Activated gamma-delta T cell treated with Interleukin-2 at 50 U/mL for 16 hours (primary cell): ENCODE results near the gene IPO11.

Experiments
- DNase-seq: peaks from one replicate; pipeline ENCODE4 v3.0.0-alpha.2; 2020

Gene IPO11

GRCh38 chr5:62412549-62413329 lies at the start of gene IPO11:
IPO11 (plus strand) TSS chr5:62412763; CDS start chr5:62437280, 24,517 bp downstream.
- DNase-seq, result peak; percentile 98

GRCh38 chr5:62369039-62369438 lies 43.5 kb upstream of the IPO11 start:
- DNase-seq, result no peak

GRCh38 chr5:62371409-62371808 lies 41.2 kb upstream of the IPO11 start:
- no peak for DNase-seq

- DNase-seq, result no peak
Observed at GRCh38 chr5:62372600-62372999, 40.0 kb upstream of the IPO11 start.

- no peak for DNase-seq
Observed at GRCh38 chr5:62373382-62373781, 39.2 kb upstream of the IPO11 start.

GRCh38 chr5:62374090-62374489 lies 38.5 kb upstream of the IPO11 start:
- DNase-seq, result no peak

GRCh38 chr5:62375627-62376026 lies 36.9 kb upstream of the IPO11 start:
- no peak for DNase-seq

GRCh38 chr5:62376064-62376463 lies 36.5 kb upstream of the IPO11 start:
- no peak for DNase-seq

- DNase-seq, result no peak
Observed at GRCh38 chr5:62385131-62385530, 27.4 kb upstream of the IPO11 start.

GRCh38 chr5:62385816-62386400 lies 26.7 kb upstream of the IPO11 start:
- no peak for DNase-seq

GRCh38 chr5:62386824-62387223 lies 25.7 kb upstream of the IPO11 start:
- no peak for DNase-seq

GRCh38 chr5:62395210-62395950 lies 17.2 kb upstream of the IPO11 start:
- no peak for DNase-seq

GRCh38 chr5:62403411-62404250 lies 8.9 kb upstream of the IPO11 start, which contains the start of gene DIMT1:
DIMT1 (minus strand) TSS chr5:62403905; CDS start chr5:62403772, 133 bp downstream.
- peak; percentile 88 for DNase-seq

- DNase-seq, result no peak
Observed at GRCh38 chr5:62413711-62414110, 1.1 kb downstream of the IPO11 start.

GRCh38 chr5:62418462-62419076 lies 6.0 kb downstream of the IPO11 start:
- DNase-seq, result no peak

- no peak for DNase-seq
Observed at GRCh38 chr5:62419609-62420008, 7.0 kb downstream of the IPO11 start.

- DNase-seq, result no peak
Observed at GRCh38 chr5:62421414-62421813, 8.9 kb downstream of the IPO11 start.

- no peak for DNase-seq
Observed at GRCh38 chr5:62424763-62425162, 12.2 kb downstream of the IPO11 start.

GRCh38 chr5:62431735-62432620 lies 19.4 kb downstream of the IPO11 start:
- DNase-seq, result no peak

GRCh38 chr5:62432621-62433064 lies 20.1 kb downstream of the IPO11 start:
- no peak for DNase-seq

- DNase-seq, result no peak
Observed at GRCh38 chr5:62448528-62448927, 36.0 kb downstream of the IPO11 start.
